Smooth muscle cell (in vitro differentiated cells): ENCODE results near the gene TRDN. TPM values are rescaled to one million over a fixed set of nuclear protein-coding genes. Genes with fewer than 3 reads are reported as not detected.
"Not testable (repeated sequence)": the region's sequence is repeated elsewhere in the genome, so short reads cannot be mapped to it uniquely, and the experiment has no call there.

Experiments used
- DNase-seq: peaks from one replicate; lab custom pipeline; 2025; ENCODE audit not compliant: unreplicated experiment; lab: John Stamatoyannopoulos, UW
- H2AFZ ChIP-seq: fragments of 200-600 bp; sonication (generic); 2 replicates; pipeline ENCODE4 v1.6.0; 2016; ENCODE audit warnings: antibody characterized with exemption, low read depth, mild to moderate bottlenecking
- H3F3A ChIP-seq: fragments of 200-600 bp; sonication (generic); 2 replicates; pipeline ENCODE4 v1.6.0; 2017; ENCODE audit warnings: antibody characterized with exemption, low read depth
- H3K27ac ChIP-seq: fragments of 200-600 bp; sonication (generic); 2 replicates; pipeline ENCODE4 v1.5.1; 2016; ENCODE audit warnings: low read depth, mild to moderate bottlenecking
- H3K27me3 ChIP-seq: fragments of 200-600 bp; sonication (generic); 2 replicates; pipeline ENCODE4 v1.6.1; 2016; ENCODE audit warnings: low read depth, mild to moderate bottlenecking
- H3K36me3 ChIP-seq: fragments of 200-600 bp; sonication (generic); 2 replicates; pipeline ENCODE4 v1.5.1; 2016; ENCODE audit warnings: low read depth
- H3K4me1 ChIP-seq: fragments of 200-600 bp; sonication (generic); 2 replicates; pipeline ENCODE4 v1.5.1; 2016; ENCODE audit warnings: low read depth
- H3K4me2 ChIP-seq: fragments of 200-600 bp; sonication (generic); 2 replicates; pipeline ENCODE4 v1.6.0; 2016; ENCODE audit warnings: mild to moderate bottlenecking
- H3K4me3 ChIP-seq: fragments of 200-600 bp; sonication (generic); 2 replicates; pipeline ENCODE4 v1.5.1; 2016; ENCODE audit warnings: mild to moderate bottlenecking
- H3K79me2 ChIP-seq: fragments of 200-600 bp; sonication (generic); 2 replicates; pipeline ENCODE4 v1.6.0; 2016; ENCODE audit warnings: low read depth, mild to moderate bottlenecking
- H3K9ac ChIP-seq: fragments of 200-600 bp; sonication (generic); 2 replicates; pipeline ENCODE4 v1.6.0; 2016; ENCODE audit warnings: low read depth
- H3K9me3 ChIP-seq: fragments of 200-600 bp; sonication (generic); replicated peaks from 2 replicates; pipeline ENCODE4 v1.5.1; 2016; ENCODE audit warnings: low read depth
- H4K20me1 ChIP-seq: fragments of 200-600 bp; sonication (generic); 2 replicates; pipeline ENCODE4 v1.6.0; 2016; ENCODE audit warnings: low read depth
- WGBS: methylation state at CpG from one replicate; pipeline ENCODE4 v1.1.7; 2016; ENCODE audit warnings: low lambda C conversion rate; 5-methylcytosine and 5-hydroxymethylcytosine counted together
- polyA plus RNA-seq: library from polyadenylated mRNA; unstranded; fragments of >200 nt; fragmentation: Nextera tagmentation; extraction: Ambion mirVana; gene quantifications from 2 replicates; pipeline ENCODE4 v1.2.1, GENCODE V29; 2016
- total RNA-seq: library from RNA; depleted of rRNA; stranded (reverse); fragments of >200 nt; gene quantifications from 2 replicates; pipeline ENCODE4 v1.2.3, GENCODE V29; 2014
- TF ChIP-seq, protein P1 (sequence below): fragments of 200-600 bp; sonication (generic); IDR thresholded peaks from 2 replicates; pipeline ENCODE4 v1.5.1; 2017; ENCODE audit warnings: borderline replicate concordance, mild to moderate bottlenecking, antibody characterized with exemption; ENCODE audit not compliant: insufficient read depth, poor library complexity, severe bottlenecking

Gene TRDN
- total and polyA plus RNA-seq, 2 experiments from 2014 or later = 0.14 TPM; not detected in 1

GRCh38 chr6:123562677-123563076 is 74.1 kb downstream of the TRDN start:
- Histone ChIP-seq H3K36me3 (no peaks in the 10 kb centered on the region), H3K79me2 (no peaks in the 10 kb centered on the region), H3K4me1 (no peaks in the 10 kb centered on the region), H2AFZ (no peak overlapping the region), H4K20me1 (no peaks in the 10 kb centered on the region), H3K4me3 (no peak overlapping the region), H3K27ac (no peak overlapping the region), H3K9ac (no peak overlapping the region), H3K4me2 (no peak overlapping the region), H3F3A (no peaks in the 10 kb centered on the region), H3K27me3 (no peaks in the 10 kb centered on the region), H3K9me3 (no peaks in the 10 kb centered on the region)
- TF ChIP-seq, protein P1, sequence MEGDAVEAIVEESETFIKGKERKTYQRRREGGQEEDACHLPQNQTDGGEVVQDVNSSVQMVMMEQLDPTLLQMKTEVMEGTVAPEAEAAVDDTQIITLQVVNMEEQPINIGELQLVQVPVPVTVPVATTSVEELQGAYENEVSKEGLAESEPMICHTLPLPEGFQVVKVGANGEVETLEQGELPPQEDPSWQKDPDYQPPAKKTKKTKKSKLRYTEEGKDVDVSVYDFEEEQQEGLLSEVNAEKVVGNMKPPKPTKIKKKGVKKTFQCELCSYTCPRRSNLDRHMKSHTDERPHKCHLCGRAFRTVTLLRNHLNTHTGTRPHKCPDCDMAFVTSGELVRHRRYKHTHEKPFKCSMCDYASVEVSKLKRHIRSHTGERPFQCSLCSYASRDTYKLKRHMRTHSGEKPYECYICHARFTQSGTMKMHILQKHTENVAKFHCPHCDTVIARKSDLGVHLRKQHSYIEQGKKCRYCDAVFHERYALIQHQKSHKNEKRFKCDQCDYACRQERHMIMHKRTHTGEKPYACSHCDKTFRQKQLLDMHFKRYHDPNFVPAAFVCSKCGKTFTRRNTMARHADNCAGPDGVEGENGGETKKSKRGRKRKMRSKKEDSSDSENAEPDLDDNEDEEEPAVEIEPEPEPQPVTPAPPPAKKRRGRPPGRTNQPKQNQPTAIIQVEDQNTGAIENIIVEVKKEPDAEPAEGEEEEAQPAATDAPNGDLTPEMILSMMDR = no peak
- DNase-seq = no peak

- H3K79me2 ChIP-seq = no peaks in the 10 kb centered on the region
- H3K36me3 ChIP-seq = no peaks in the 10 kb centered on the region
- no peaks in the 10 kb centered on the region for H3K4me1 ChIP-seq
- H2AFZ ChIP-seq = no peak overlapping the region
- no peak for DNase-seq
- H4K20me1 ChIP-seq = no peaks in the 10 kb centered on the region
- no peaks in the 10 kb centered on the region for H3K27me3 ChIP-seq
- H3K4me2 ChIP-seq = no peak overlapping the region
- no peaks in the 10 kb centered on the region for H3K9me3 ChIP-seq
- H3K4me3 ChIP-seq = no peak overlapping the region
- TF ChIP-seq, protein P1 = no peak
- H3F3A ChIP-seq = no peaks in the 10 kb centered on the region
- WGBS = 97% methylated on average over 1 of the region's 1 CpG
- no peak overlapping the region for H3K27ac ChIP-seq
- no peak overlapping the region for H3K9ac ChIP-seq
These were observed 74.5 kb downstream of the TRDN start for GRCh38 chr6:123562264-123562663.

DNA sequence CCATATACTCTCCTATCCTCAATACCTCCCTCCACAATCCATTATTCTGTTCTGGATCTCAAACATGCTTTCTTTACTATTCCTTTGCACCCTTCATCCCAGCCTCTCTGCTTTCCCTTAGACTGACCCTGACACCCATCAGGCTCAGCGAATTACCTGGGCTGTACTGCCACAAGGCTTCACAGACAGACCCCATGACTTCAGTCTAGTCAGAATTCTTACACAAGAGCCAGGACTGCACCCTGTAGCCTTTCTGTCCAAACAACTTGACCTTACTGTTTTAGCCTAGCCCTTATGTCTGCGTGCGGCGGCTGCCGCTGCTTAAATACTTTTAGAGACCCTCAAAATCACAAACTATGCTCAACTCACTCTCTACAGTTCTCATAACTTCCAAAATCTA is 76.9 kb downstream of the TRDN start:
- not testable (repeated sequence) for H3F3A ChIP-seq, H3K4me3 ChIP-seq, DNase-seq, H3K79me2 ChIP-seq, H3K9ac ChIP-seq, H3K27ac ChIP-seq, H3K4me2 ChIP-seq, H3K27me3 ChIP-seq, H3K36me3 ChIP-seq, H3K9me3 ChIP-seq, H3K4me1 ChIP-seq, H2AFZ ChIP-seq, H4K20me1 ChIP-seq
- WGBS = 92% methylated on average over 5 of the region's 5 CpGs

- H3K4me3 ChIP-seq, H3K27me3 ChIP-seq, H3K9me3 ChIP-seq, H3K4me2 ChIP-seq, DNase-seq, H3K79me2 ChIP-seq, H3K27ac ChIP-seq, H3F3A ChIP-seq, H3K36me3 ChIP-seq, H3K9ac ChIP-seq, H3K4me1 ChIP-seq, H2AFZ ChIP-seq, H4K20me1 ChIP-seq: not testable (repeated sequence)
- 96% methylated on average over 12 of the region's 12 CpGs for WGBS
These were observed 79.3 kb downstream of the TRDN start for GRCh38 chr6:123557474-123557873.

DNA sequence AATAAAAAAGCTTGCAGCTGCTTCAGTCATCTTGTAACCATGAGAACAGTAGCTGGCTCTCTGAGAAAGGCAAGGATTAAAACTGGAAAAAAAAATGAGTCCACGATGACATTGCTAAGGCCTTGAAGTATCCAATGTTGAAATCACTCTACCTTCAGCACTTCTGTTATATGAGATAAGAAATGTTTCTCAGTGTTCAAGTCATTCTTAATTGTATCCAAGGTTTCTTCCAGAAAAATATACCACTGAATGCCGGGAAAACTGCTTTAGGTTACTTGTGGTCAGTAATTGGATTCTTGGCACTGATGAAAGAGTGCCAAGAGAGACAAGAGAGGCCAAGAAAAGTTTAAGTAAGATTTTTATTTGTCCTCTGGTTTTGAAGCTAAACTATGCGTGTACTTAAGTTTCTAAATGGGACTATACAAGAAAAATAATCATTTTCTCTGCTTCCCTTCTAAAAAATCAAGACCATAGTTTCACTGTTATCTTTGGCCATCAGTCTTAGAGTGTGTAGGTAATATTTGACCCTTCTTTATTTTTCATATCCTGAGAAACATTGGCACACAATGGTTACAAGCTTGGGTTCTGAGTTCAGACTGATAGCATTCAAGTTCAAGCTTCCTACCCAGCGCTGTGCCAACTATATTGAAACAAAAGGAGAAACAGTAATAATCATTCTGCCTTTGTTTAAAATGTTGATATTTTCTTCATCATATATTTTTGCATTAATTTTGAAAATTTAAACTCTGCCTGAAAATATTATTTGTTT is 84.6 kb downstream of the TRDN start:
- Histone ChIP-seq H3K4me3 (no peak overlapping the region), H3K9ac (no peak overlapping the region), H4K20me1 (no peaks in the 10 kb centered on the region), H3K79me2 (no peaks in the 10 kb centered on the region), H3K36me3 (no peaks in the 10 kb centered on the region), H3F3A (no peaks in the 10 kb centered on the region), H3K4me1 (no peaks in the 10 kb centered on the region), H3K27ac (no peak overlapping the region), H3K4me2 (no peak overlapping the region), H3K9me3 (no peaks in the 10 kb centered on the region), H2AFZ (no peak overlapping the region), H3K27me3 (no peaks in the 10 kb centered on the region)
- WGBS = 64% methylated on average over 4 of the region's 4 CpGs
- no peak for DNase-seq
- TF ChIP-seq, protein P1 = no peak
